ENCODE measurements around the gene PGAM5.

DNA sequence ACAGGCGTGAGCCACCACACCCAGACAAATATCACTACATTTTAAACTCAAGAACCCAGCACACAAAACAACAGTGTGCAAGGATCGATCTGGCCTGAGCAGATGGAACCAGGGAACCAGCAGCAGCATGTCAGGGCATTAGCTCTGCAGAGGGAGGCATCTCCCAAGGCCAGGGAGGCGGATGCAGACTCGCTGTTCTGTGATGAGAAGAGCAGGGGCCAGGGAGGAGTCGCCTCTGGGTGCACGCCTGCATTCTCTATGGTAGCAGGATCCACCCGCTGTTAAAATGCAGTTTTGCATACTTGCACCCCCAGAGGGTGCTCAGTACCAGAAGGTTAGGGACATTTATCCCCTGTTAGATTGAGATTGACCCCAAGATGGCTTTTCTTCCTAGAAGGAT, 17.9 kb downstream of the PGAM5 start:
- TF ChIP-seq POLR2A (IDR thresholded peaks at IDR 0.05) (no peak), CTCF (IDR thresholded peaks at IDR 0.05 in 8 of 11, conservative IDR thresholded peaks at IDR 0.05 in 3 of 11) (no peak), POLR2AphosphoS5 (IDR thresholded peaks at IDR 0.05) (no peak)
